HG02759 (cell line): ENCODE data around the gene LDLR.
"Not testable (repeated sequence)": the region's sequence is repeated elsewhere in the genome, so short reads cannot be mapped to it uniquely, and the experiment has no call there.

Experiments used
- ATAC-seq: cut with Tn5 transposase; IDR thresholded peaks from one replicate; pipeline ENCODE4 v1.9.1; 2021; ENCODE audit warnings: mild to moderate bottlenecking, moderate library complexity; ENCODE audit not compliant: unreplicated experiment

Gene LDLR

DNA sequence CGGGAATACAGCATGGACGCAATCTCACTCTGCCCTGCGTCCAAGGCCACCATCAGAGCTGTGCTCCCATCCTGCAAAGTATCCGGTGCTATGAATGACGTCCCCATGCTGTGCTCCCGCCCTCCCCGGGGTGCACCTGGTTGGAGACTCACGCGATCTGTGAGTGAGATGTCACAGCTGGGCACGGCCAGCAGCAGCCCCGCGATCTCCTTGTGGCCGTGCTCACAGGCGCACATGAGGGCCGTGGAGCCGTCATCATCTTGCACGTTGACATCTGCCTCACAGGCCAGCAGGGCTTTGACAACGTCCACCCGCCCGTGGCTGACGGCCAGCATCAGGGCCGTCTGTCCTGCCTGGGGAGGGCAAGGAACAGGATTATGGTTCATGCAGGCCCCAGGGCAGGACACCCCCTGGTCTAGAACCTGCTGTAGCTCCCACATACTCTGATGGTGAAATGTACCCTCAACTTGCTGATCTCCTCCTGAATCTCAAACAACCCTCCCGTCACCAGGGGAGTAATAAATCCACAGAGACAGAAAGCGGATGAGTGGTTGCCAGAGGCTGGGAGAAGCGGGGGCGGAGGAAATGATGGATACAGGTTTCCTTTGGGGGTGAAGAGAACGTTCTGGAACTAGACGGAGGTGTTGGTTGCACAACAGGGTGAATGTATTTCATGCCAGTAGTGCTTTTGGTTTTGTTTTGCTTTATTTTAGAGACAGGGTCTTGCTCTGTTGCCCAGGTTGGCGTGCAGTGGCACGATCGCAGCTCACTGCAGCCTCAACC is 80.8 kb downstream of the LDLR start:
- no peak for ATAC-seq

GRCh38 chr19:11171144-11171543 is 81.9 kb downstream of the LDLR start:
- ATAC-seq, result no peak

DNA sequence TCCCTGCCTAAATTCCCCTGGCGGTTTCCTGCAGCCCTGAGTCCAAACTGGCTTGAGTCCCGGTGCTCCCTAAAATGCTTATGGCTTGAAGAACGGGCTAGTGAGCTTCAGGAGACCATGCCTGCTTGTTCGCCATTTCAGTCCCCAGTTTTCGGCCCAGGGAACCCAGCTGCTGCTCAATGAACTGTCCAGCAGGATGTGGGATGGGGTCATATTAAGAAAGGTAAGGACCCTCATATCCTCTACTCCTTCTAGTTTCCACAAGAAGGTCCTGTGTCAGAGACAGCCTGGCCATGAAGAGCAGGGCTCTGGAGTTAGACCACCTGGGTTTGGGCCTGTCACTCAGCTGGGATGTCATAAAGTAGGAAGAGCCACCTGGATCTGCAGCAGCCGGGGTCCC is 83.3 kb downstream of the LDLR start:
- ATAC-seq, result no peak

DNA sequence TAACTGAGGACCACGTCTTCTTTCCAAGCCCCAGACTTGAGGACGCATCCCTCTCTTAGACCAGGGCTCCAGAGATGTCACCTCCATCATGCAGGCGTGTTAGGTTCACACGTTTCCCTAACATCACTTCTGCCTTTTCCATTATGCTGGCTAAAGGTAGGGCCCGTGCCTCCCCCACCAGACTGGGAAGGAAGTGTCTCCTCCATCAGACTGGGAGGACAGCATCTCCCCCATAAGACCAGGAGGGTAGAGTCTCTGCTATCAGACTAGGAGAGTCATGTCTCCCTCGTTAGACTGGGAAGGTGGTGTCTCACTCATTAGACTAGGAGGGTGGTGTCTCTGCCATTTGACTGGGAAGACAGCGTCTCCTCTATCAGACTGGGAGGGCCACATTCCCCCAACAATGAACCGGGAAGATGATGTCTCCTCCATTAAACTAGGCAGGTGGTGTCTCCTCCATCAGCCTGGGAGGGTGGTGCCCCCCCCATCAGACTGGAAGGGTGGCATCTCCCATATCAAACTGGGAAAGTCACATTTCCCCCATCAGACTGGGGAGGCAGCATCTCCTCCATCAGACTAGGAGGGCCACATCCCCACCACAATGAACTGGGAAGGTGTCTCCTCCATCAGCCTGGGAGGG is 84.4 kb downstream of the LDLR start:
- ATAC-seq, result no peak

- no peak for ATAC-seq
Observed at GRCh38 chr19:11174336-11174735, 85.1 kb downstream of the LDLR start.

- ATAC-seq, result no peak
Observed at GRCh38 chr19:11175920-11176319, 86.7 kb downstream of the LDLR start.

DNA sequence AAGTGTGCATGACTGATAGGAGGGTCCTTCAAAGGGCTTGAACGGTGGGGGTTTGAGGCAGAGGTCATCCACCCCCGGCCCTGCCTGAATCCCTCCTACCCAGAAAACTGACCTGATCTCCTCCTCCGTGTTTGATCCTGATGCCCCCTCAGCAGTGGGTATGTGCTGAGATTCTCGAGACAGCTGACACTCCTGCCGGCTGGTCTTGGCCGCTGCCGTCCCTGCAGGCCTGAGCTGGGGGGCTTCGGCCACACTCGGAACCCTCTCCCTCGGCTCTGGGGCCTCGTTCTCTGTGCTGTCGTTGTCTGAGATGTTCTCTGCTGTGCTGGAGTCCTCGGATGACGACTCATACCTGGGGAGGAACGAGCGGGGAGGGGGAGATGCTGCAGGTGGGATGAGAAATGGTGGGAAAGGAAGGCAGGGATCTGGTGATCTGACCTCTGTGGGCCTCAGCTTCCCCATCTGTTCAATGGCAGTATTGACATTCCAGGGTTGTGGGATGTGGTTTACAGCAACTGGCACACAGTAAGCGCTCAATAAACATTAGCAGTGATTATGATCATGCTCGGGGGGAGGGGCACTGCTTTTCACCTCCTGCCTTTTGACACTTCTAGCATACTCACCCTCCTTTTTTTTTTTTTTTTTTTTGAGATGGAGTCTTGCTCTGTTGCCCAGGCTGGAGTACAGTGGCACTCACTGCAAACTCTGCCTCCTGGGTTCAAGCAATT is 87.4 kb downstream of the LDLR start:
- ATAC-seq, result no peak

GRCh38 chr19:11177592-11177991 is 88.3 kb downstream of the LDLR start:
- no peak for ATAC-seq

DNA sequence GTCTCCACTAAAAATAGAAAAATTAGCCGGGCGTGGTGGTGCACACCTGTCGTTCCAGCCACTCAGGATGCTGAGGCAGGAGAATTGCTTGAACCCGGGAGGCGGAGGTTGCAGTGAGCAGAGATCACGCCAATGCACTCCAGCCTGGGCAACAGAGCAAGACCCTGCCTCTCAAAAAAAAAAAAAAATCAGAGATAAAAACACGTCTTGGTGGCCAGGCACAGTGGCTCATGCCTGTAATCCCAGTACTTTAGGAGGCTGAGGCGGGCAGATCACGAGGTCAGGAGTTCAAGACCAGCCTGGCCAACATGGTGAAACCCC is 89.8 kb downstream of the LDLR start:
- not testable (repeated sequence) for ATAC-seq

DNA sequence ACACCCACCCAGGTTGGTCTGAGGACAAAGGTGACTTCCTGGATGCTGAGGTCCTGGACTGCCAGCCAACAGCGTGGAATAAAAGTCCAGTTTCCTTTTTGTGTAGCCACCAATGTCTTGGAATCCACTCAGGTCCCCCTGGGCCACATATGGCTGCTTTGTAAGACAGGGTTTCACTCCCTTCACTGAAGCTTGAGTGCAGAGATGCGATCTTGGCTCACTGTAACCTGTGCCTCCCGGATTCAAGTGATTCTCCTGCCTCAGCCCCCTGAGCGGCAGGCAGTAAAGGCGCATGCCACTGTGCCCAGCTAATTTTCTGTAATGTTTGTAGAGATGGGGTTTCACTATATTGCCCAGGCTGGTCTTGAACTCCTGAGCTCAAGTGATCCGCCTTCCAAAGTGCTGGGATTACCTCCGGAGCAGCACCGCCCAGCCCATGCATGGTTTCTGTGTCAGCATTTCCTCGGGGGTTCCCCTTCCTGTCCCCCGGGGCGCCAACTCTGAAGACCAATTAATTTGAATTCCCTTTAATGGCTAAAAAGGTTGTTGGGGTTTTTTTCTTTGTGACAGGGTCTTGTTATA is 90.5 kb downstream of the LDLR start:
- no peak for ATAC-seq

GRCh38 chr19:11180346-11180745 is 91.1 kb downstream of the LDLR start:
- no peak for ATAC-seq

DNA sequence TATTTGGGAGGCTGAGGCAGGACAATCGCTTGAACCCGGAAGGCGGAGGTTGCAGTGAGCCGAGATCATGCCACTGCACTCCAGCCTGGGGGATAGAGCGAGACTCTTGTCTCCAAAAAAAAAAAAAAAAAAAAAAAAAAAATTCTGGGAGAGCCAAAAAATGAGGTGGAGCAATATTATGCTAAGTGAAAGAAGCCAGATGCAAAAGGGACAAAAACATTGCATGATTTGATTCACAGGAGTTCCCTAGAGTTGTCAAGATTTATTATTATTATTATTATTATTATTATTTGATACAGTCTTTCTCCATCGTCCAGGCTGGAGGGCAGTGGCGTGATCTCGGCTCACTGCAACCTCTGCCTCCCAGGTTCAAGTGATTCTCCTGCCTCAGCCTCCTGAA is 91.7 kb downstream of the LDLR start:
- not testable (repeated sequence) for ATAC-seq

- ATAC-seq, result no peak
Observed at GRCh38 chr19:11181488-11181887, 92.2 kb downstream of the LDLR start.
